HG02763 (cell line): ENCODE data around the gene KIRREL3.

Experiments used
- ATAC-seq: cut with Tn5 transposase; IDR thresholded peaks from one replicate; pipeline ENCODE4 v1.9.1; 2021; ENCODE audit warnings: mild to moderate bottlenecking, moderate library complexity; ENCODE audit not compliant: unreplicated experiment

KIRREL3 gene

GRCh38 chr11:126417091-126417862 lies 583.3 kb downstream of the KIRREL3 start:
- ATAC-seq, result no peak

- peak; percentile 61 for ATAC-seq
Observed at GRCh38 chr11:126416542-126417090, 584.0 kb downstream of the KIRREL3 start.

DNA sequence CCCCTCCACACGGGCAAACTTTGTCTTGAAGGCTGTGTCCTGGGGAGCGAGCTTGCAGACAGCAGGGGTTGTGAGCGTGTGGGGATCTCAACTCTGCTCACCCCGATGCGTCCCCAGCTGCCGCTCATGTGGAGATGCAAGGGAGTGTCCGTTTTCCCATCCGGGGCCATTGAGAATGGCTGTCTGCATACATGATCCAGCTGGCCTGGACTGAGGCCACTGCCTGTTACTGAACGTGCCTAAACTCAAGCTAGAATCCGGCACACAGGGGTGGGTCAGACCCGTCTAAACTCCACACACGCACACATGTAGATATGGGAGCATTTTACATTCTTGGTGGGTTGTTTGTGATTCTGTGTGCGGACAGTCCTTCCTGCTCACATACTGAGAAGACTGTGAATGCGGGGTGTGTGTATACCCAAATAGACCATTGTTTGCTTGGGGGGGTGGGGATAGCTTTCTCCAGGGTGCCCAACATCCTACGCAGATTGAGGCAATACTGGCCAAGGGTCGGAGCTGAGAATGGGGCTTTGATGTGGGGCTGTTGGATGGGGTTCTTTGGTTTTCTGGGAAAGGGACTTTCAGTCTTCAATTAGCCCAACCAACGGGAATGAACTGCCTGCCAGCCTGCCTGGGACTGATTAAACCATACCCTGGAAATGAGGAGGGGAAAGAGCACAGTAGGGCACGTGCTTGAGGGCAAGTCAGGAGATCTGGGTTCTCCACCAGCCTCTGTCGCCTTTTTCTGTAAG lies 584.7 kb downstream of the KIRREL3 start:
- ATAC-seq, result no peak

- ATAC-seq, result no peak
Observed at GRCh38 chr11:126415128-126415527, 585.4 kb downstream of the KIRREL3 start.

DNA sequence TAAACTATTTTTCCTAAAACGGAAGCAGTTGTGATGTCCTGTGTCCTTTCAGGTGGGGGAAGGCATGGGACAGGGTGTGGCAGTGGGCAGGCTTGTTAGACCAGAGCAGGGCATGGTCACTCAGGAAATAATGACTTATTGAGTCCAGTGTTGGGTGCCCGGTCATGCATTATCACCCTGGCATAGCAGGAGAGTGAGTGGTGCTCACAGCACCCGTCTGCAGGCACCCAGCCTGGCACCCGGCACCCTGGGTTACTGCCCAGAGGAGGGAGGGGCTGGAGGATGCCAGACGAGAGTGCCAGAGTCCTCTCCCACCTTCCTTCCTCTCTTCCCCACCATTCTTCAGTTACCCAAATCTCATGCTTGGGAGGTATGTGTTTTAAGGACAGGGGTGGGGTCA lies 586.0 kb downstream of the KIRREL3 start:
- ATAC-seq, result no peak

DNA sequence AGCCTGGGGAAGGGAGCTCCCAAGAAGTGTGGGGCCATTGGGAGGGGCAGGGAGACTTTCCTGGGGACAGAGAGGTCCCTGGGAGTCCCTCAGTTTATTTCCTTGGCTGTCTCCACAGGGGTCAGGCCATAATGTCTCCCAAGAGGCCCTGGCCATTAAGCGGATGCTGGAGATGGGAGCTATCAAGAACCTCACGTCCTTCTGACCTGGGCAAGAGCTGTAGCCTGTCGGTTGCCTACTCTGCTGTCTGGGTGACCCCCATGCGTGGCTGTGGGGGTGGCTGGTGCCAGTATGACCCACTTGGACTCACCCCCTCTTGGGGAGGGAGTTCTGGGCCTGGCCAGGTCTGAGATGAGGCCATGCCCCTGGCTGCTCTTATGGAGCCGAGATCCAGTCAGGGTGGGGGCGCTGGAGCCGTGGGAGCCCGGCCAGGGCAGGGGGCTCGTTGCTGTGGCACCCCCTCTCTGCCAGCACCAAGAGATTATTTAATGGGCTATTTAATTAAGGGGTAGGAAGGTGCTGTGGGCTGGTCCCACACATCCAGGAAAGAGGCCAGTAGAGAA lies 586.6 kb downstream of the KIRREL3 start:
- ATAC-seq, result no peak

DNA sequence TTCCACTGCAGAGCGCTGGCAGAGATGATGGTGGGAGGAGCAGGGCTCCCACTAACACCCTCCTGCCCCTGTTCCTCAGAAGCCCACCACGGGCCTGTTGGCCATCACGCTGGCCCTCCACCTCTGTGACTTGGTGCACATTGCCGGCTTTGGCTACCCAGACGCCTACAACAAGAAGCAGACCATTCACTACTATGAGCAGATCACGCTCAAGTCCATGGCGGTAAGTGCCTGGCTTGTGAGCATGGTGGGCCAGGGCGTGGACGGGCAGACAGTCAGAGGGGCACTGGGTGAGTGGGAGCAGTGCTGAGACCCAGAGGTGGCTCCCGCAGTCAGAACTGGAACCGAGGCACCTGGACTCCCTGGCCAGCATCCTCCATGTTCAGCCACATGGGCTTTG lies 587.1 kb downstream of the KIRREL3 start:
- no peak for ATAC-seq

DNA sequence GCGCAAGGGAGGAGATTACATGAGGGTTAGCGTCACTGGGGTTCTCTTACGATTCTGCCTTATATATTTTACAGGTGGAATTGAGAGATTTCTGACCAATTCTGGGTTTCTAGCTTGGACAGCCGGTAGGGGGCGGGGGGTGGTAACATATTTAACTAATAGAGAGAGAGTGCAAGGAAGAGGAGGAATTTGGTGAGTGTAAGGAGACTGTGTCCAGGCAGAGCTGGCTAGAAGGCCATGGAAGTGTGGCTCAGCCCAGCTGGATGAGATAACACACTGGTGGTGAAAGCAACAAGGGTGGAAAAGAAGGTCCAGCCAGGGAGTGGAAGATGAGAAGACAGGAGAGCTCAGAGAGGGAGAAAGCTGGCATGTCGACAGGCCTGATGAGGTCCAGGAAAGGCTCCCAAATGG lies 588.6 kb downstream of the KIRREL3 start:
- ATAC-seq, result no peak

DNA sequence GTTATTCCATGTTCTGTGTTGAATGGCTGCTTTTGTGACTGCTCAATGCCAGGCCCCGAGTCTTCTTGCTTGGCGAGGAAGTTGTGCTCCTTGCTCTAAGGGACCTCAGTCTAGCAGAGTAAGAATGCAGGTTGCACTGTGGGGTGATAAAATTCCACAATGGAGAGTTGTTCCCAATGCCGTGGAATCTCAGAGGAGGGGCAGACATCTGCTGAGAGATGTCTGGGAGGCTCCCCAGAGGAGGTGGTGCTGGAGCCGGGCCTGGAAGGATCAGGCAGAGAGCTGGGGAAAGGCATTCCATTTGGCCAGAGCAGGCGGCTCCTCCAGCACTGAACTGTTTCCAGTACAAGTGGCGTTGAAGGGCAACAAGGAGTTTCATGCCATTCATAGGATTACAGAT lies 589.9 kb downstream of the KIRREL3 start:
- no peak for ATAC-seq

GRCh38 chr11:126409620-126409985 lies 591.0 kb downstream of the KIRREL3 start:
- ATAC-seq, result no peak

- ATAC-seq, result no peak
Observed at GRCh38 chr11:126408901-126409619, 591.5 kb downstream of the KIRREL3 start.

- ATAC-seq, result no peak
Observed at GRCh38 chr11:126408496-126408895, 592.1 kb downstream of the KIRREL3 start.

GRCh38 chr11:126407682-126408288 lies 592.8 kb downstream of the KIRREL3 start:
- no peak for ATAC-seq

DNA sequence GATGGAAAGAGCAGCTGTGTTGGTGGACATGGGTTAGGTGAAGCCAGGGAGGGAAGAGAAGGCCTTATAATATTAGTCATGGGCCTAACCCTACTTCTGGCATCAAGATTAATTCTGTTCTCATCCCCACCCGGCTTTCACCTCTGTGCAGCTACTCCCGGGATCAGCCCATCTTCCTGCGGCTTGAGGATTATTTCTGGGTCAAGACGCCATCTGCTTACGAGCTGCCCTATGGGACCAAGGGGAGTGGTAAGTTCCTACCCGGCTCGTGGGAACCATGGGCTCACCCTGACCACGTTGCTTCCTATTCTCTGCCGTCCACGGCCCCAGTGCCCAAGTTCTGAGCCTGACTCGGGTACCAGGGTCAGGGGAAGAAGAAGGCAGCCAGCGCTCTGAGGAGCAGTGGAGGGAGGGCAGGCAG lies 593.5 kb downstream of the KIRREL3 start:
- ATAC-seq, result no peak

GRCh38 chr11:126406368-126406767 lies 594.2 kb downstream of the KIRREL3 start:
- ATAC-seq, result no peak

DNA sequence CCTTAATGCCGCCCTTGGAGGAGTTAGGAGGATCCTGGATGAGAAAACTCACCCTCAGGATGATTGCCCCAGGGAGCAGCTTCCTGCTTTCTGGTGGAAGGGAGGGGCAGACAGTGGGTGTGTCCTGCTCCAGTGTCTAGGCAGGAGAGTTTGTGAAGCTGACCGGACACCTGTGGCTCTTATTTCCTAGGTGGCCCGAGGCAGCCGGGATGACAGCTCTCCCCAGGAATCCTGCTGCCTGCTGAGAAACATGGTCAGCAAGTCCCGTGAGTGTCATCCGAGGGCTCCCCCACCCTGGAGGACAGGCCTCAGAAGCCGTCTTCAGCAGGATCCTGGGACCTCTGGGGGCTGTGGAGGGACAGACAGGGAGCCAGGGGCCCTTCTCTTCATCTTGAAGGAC lies 594.7 kb downstream of the KIRREL3 start:
- ATAC-seq, result no peak

DNA sequence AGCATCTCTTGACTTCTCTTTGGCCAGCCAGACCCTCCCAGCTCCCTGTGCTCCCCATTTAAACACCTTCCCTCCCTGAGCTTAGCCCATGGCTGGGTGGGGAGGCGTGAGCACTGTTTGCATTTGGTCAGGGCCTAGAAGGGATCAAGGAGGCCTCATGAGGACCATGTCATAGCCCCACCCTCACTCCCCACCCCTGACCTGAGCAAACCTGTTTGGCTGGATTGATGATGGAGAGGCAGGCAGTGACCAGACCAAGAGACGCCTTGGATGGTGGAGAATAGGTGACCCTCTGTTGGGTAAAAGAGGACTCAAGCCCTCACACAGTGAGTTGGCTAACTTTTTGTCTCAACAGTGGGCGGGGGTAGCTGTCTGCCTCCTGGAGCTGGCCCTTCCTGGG lies 595.2 kb downstream of the KIRREL3 start:
- no peak for ATAC-seq

- ATAC-seq, result no peak
Observed at GRCh38 chr11:126404367-126404766, 596.2 kb downstream of the KIRREL3 start.

DNA sequence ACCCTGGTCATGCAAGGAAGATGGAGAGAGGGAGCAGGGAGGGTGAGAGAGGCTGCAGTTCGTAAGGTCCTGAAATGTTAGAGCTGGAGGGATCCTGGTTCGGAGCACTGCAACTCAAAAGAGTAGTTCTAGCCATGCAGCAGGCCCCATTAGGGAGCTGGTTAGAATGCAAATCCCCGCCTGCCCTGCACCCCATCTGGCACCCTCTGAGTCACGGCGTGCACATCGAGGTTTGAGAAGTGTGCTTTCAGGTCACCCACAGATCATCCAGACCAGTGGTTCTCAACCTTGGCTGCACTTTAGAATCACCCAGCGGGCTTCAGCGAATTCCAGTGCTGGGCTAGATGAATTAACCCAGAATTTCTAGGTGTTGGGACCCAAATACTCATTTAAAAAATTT lies 596.9 kb downstream of the KIRREL3 start:
- peak; percentile 98 for ATAC-seq

GRCh38 chr11:126403022-126403581 lies 597.5 kb downstream of the KIRREL3 start:
- ATAC-seq, result no peak
